Kasumi-1 (cell line): ENCODE measurements around the gene SNRNP27.

Experiments used
- DNase-seq, 2 experiments: peaks; one replicate each; lab custom pipeline; 2025; lab: John Stamatoyannopoulos, UW

The SNRNP27 gene

GRCh38 chr2:69916106-69916505 is 22.4 kb downstream of the SNRNP27 start:
- no peak for DNase-seq

- DNase-seq, result peak; percentile 32 to 37
These were observed 24.1 kb downstream of the SNRNP27 start for GRCh38 chr2:69917852-69918251.

DNA sequence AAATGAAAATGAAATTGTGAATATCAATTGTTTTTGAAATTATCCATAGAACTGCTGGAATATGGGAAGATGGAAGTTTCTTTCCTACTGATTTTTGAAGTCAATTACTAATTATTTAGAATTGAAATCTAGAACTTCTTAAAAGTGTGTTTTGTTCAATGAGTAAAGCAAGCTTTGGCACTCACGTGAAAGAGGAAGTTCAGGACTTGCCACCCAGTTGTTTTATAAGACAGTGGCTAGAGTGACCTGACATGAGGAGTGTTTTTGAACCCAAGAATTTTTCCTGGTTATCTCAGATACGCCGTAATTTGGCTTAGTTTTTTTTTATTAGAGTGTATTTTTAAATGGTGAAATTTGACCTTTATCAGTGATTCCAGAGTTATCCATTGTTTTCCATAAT is 24.6 kb downstream of the SNRNP27 start:
- DNase-seq, result peak; percentile 63 to 64

GRCh38 chr2:69923116-69923515 is 29.4 kb downstream of the SNRNP27 start:
- DNase-seq, result no peak

- no peak for DNase-seq
These were observed 33.2 kb downstream of the SNRNP27 start for GRCh38 chr2:69926849-69927515.

DNA sequence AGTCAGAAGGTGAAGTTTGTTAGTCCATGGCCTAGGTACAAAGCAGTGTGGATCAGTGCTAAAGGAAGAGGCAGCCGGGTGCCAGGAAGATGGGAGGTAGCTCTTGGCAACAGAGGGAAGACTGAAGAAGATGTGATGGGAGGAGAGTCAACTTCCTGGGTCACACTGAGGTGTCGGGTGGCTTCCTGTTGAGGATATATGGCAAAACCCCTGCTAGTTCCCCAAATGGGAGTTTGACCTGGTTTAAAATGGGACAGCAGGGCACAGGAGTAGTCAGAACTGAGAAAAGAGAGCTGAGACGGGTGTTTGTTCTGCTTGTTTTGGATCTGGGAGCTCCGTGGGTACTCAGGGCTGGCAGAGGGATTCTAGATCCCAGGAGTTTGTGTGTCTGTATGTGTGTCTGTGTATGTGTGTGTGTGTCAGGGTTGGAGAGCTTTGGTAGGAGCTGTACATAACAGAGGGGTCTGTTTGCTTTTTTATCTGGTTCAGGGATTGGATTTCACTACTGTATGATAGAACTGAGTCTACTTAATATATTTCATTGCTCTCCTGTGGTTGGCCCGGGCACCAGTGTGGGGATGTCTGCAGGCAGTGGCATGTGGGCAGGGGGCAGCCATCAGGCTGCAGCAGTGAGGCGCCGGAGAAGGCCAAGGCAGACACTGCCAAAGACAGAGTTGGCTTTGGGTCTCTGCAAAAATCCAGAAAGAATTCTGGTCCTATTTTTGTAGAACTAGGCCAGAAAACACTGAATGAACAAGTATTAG is 38.3 kb downstream of the SNRNP27 start:
- peak; percentile 19 to 42 for DNase-seq

- no peak for DNase-seq
These were observed 38.8 kb downstream of the SNRNP27 start for GRCh38 chr2:69932596-69932922.

DNA sequence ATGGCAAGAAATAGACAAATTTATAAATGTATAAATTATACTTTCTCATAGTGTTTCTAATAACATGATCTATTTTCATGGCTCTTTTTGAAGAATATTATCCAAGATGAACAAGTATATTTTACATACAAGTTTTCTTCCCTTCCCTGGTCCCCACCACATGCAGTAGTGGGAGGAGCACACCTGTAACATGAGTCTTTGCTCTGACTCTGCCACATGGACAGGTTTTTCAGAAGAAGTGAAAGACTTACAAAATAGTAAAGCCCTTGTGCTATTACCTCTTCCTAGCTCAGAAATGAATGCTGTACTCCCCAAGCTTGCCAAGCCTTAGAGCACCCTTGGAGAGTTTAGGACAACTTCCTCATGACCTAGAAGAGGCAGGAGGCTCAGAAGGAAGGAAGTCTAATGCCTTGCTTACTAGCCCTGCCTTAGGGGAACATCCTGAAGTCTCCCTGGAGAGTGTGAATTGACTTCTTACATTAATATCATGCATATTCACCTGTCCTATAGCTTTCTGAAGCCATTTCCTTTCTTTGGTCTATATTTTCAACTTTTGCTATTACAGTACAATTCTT is 39.6 kb downstream of the SNRNP27 start:
- DNase-seq, result peak; percentile 63 to 79

- DNase-seq, result peak; percentile 52 to 57
These were observed 40.3 kb downstream of the SNRNP27 start for GRCh38 chr2:69933839-69934613.

DNA sequence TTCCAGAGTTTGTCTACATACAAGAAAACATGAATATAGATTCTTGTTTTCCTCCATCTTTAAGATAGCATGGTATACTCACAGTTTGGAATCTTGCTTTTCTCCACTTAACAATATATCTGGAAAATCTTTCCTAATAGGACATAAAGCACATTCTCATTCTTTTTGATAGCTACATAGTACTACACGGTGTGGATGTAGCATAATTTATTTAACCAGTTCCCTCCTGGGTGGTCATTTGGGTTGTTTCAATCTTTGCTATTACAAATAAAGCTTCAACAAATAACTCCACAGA is 40.8 kb downstream of the SNRNP27 start:
- DNase-seq, result no peak

GRCh38 chr2:69935011-69935410 is 41.3 kb downstream of the SNRNP27 start:
- DNase-seq, result no peak

- peak in 1 of 2 experiments; percentile 15 for DNase-seq
These were observed 43.1 kb downstream of the SNRNP27 start for GRCh38 chr2:69936906-69937305.

- DNase-seq, result no peak
These were observed 44.2 kb downstream of the SNRNP27 start for GRCh38 chr2:69937968-69938367.

GRCh38 chr2:69939722-69940121 is 46.0 kb downstream of the SNRNP27 start:
- no peak for DNase-seq

DNA sequence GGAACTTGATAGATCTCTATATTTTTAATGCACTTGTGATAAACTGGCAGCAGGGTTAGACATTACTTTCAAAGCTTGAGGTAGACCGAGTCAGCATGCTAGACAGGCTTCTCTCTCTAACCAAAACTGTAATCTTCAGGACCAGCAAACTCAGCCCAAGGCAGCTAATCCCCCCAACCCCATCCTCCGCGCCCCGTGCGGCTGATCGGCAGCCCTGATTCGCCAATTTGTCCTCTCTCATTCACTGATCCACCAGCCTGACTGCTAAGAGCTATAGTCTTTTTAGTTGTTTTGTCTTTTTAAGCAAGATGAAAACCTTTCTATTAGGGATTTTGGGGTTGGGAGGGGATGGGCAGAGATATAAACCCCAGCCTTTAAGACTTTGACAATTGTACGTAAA is 46.9 kb downstream of the SNRNP27 start:
- no peak for DNase-seq

DNA sequence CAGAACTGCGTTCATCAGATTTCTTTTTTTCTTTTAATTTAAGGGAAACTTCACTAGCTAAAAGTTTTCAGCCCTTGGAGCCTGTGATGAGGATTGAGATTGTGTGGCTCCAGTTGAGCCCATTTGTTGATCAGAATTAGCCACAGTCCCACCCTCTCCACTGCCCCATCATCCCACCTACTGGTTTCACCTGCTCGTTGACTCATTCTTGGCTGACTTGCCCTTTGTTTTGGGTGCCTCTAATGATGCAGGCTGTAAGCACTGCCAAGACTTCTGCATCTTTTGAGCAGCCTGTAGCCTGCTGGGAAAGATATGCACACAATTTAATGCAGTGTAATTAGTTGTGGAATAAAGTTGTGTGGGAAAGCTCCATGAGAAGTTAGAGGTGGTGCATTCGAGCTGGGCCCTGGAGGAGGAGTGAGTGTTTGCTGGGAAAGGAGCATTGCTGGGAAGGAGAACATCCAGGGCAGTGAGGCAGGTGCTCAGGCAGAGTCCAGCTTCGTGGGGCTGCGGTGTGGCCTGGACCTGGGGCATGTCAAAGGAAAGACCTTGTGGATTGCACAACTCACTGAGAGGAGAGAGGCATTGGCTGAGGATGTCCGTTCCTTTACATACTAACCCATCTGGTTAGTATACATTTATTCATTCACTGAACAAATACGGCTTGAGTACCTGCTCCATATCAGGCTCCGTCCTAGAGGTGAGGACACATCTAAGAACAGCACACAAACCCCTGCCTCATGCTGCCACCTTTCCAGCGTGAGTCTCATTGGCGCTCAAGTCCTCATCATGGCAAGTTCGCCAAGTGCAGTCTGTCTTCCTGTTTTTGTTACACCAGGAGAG is 49.5 kb downstream of the SNRNP27 start:
- no peak for DNase-seq

DNA sequence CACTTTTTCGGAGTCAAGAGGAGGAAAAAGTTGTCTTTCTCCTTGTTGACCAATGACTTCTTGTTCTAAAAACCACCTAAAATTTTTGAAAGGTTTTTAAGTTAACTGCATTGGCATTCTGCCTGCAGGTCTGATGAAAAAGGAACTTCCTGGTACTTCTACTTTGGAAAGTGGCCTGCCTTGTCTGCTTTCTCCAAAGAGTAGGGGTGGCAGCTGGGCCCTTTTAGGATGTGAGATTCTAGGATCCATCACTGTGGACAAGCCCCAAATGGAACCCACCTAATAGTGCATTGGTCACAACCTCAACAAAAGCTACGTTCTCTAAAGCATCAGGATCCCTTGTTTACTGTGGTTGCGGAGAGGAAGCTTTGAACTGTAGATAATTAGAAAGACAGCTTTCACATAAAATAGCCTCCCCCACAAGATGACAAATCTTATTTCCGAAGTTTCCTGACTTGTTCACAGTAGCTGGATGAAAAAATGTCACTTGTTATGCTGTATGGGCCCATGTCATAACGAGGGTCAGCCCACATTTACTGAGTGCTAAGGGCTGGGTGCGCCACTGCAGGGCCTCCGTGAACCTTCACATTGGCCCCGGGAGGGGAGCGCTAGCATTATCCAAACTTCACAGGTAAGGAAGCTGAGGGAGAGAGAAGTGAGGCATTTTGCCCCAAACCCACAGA is 50.2 kb downstream of the SNRNP27 start:
- no peak for DNase-seq

GRCh38 chr2:69944756-69945155 is 51.0 kb downstream of the SNRNP27 start:
- no peak for DNase-seq

- peak; percentile 83 to 87 for DNase-seq
These were observed 51.7 kb downstream of the SNRNP27 start for GRCh38 chr2:69945441-69945840.

DNA sequence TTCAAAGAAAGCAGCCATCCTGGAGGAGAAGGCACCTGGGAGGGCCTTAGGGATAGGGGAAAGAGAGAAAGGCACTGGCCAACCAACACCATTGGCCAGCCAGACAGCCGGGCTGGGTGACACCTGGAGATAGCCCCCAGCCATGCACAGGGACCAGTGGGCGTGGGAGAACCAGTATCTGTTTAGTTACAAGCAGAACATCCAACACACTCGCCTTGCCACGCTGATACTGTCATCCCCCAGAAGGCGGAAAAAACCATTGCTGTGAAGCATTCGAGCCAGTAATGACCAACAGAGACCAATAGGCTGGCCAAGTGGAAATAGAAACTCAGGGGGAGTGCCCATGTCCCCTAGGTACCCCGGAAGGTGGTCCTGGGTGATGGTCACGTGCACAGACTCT is 52.2 kb downstream of the SNRNP27 start:
- DNase-seq, result no peak
